ENCODE results near the gene PTBP2. TPM values are rescaled to one million over a fixed set of nuclear protein-coding genes. Genes with fewer than 3 reads are reported as not detected.

Gene PTBP2
- total RNA-seq, 1 experiment from 2014 or later: 13.2 TPM

- H3K4me1 ChIP-seq (ENCODE audit: control insufficient read depth in 1 of 2, insufficient read depth in 2 of 2, low read length in 2 of 2): no peaks in the 10 kb centered on the region
- no peak overlapping the region for H3K4me3 ChIP-seq (replicated peaks in 1 of 2; ENCODE audit: low read depth in 1 of 2, low read length in 2 of 2)
- no peaks in the 10 kb centered on the region for H3K27me3 ChIP-seq (ENCODE audit: insufficient read depth, low read length)
- ATAC-seq (no peak), DNase-seq (ENCODE audit: low read depth, low spot score) (no peak)
- H3K27ac ChIP-seq (ENCODE audit: low read depth, low read length): no peak overlapping the region
- no peaks in the 10 kb centered on the region for H3K79me2 ChIP-seq (ENCODE audit: insufficient read depth, low read length)
- no peak overlapping the region for H3K4me2 ChIP-seq (ENCODE audit: low read length)
- H3K36me3 ChIP-seq (ENCODE audit: control insufficient read depth in 1 of 2, insufficient read depth in 2 of 2, low read length in 2 of 2): no peaks in the 10 kb centered on the region
- TF ChIP-seq POLR2A (IDR thresholded peaks at IDR 0.05; ENCODE audit: borderline replicate concordance, extremely low read depth, insufficient read depth, insufficient read length) (no peak), FOSL1 (IDR thresholded peaks at IDR 0.05; ENCODE audit: low read depth) (no peak), ZNF274 (IDR thresholded peaks at IDR 0.05; ENCODE audit: low read depth, low read length) (no peak), CTCF (IDR thresholded peaks at IDR 0.05 in 2 of 3, conservative IDR thresholded peaks at IDR 0.05 in 1 of 3; ENCODE audit: borderline replicate concordance in 1 of 3, insufficient read depth in 1 of 3, low read depth in 2 of 3, low read length in 2 of 3) (no peak), MAX (IDR thresholded peaks at IDR 0.05) (no peak), ELF1 (IDR thresholded peaks at IDR 0.05; ENCODE audit: borderline replicate concordance, low read depth) (no peak), REST (IDR thresholded peaks at IDR 0.05; ENCODE audit: low read depth) (no peak), ATF3 (IDR thresholded peaks at IDR 0.05) (no peak), SIN3A (IDR thresholded peaks at IDR 0.05; ENCODE audit: low read depth) (no peak), ZBTB33 (IDR thresholded peaks at IDR 0.05; ENCODE audit: extremely low read depth, insufficient replicate concordance, low read length) (no peak), CBX3 (IDR thresholded peaks at IDR 0.05; ENCODE audit: low read depth) (no peak), CEBPB (IDR thresholded peaks at IDR 0.05; ENCODE audit: low read depth) (no peak), EGR1 (IDR thresholded peaks at IDR 0.05; ENCODE audit: low read depth) (no peak), EZH2phosphoT487 (IDR thresholded peaks at IDR 0.05; ENCODE audit: borderline replicate concordance) (no peak)
- no peaks in the 10 kb centered on the region for H3K9me3 ChIP-seq (ENCODE audit: control insufficient read depth in 1 of 2, insufficient read depth in 1 of 2, low read depth in 1 of 2, low read length in 2 of 2)
- RAD21 ChIA-PET (ENCODE audit: low non-redundant PET in 1 of 2, low total read pairs in 2 of 2, uncharacterized antibody in 2 of 2, unreplicated experiment in 2 of 2): no interaction called here
- POLR2A ChIA-PET: no interaction called here
- H2AFZ ChIP-seq (ENCODE audit: low read depth, low read length, poor library complexity, severe bottlenecking): no peak overlapping the region
- BruUV-seq (replicated peaks): no TSS peak
- no peaks in the 10 kb centered on the region for H4K20me1 ChIP-seq (ENCODE audit: insufficient read depth)
- CTCF ChIA-PET: no interaction called here
- intact Hi-C loops (cut with micrococcal nuclease): no loop called here
- H3K9ac ChIP-seq (ENCODE audit: low read length): no peak overlapping the region
- H3K9me2 ChIP-seq (ENCODE audit: insufficient read depth): no peaks in the 10 kb centered on the region
These were observed 25.6 kb upstream of the PTBP2 start for GRCh38 chr1:96695954-96696353.

Measured in HCT116 (cell line).